LNCaP clone FGC (cell line): ENCODE measurements around the gene NRROS.
A peak's percentile ranks its signal among the peaks of the same experiment; 100 is the strongest.
"Not testable (repeated sequence)": the region's sequence is repeated elsewhere in the genome, so short reads cannot be mapped to it uniquely, and the experiment has no call there.

Source experiments
- DNase-seq: peaks from one replicate; pipeline ENCODE4 v3.0.0-alpha.2; 2011; ENCODE audit warnings: low read depth
- H3K4me3 ChIP-seq: 2 replicates; pipeline ENCODE4 v1.5.1; 2011; ENCODE audit warnings: mild to moderate bottlenecking, low read depth, low read length, control low read depth
- CTCF ChIP-seq: IDR thresholded peaks from 2 replicates; pipeline ENCODE4 v1.5.1; 2012; ENCODE audit warnings: mild to moderate bottlenecking; ENCODE audit not compliant: control insufficient read depth, insufficient read depth; ENCODE audit errors: extremely low read depth

The NRROS gene

GRCh38 chr3:196603683-196604082 lies 35.8 kb upstream of the NRROS start:
- no peak overlapping the region for H3K4me3 ChIP-seq
- DNase-seq, result peak; percentile 41
- no peak for TF ChIP-seq CTCF

GRCh38 chr3:196604548-196604947 lies 34.9 kb upstream of the NRROS start:
- DNase-seq, result no peak
- TF ChIP-seq CTCF, result no peak
- no peak overlapping the region for H3K4me3 ChIP-seq

GRCh38 chr3:196608693-196609092 lies 30.8 kb upstream of the NRROS start:
- no peak for TF ChIP-seq CTCF
- H3K4me3 ChIP-seq, result no peak overlapping the region
- no peak for DNase-seq

GRCh38 chr3:196609343-196609775 lies 30.1 kb upstream of the NRROS start:
- H3K4me3 ChIP-seq, result no peak overlapping the region
- peak; percentile 81 for TF ChIP-seq CTCF
- DNase-seq, result peak; percentile 19

- no peak for DNase-seq
- H3K4me3 ChIP-seq, result no peak overlapping the region
- TF ChIP-seq CTCF, result no peak
Observed at GRCh38 chr3:196609805-196610515, 29.5 kb upstream of the NRROS start.

- H3K4me3 ChIP-seq, result no peak overlapping the region
- DNase-seq, result no peak
- TF ChIP-seq CTCF, result no peak
Observed at GRCh38 chr3:196611761-196612483, 27.6 kb upstream of the NRROS start.

GRCh38 chr3:196615234-196615633 lies 24.3 kb upstream of the NRROS start:
- DNase-seq, H3K4me3 ChIP-seq: not testable (repeated sequence)
